GM23248 (cell line): ENCODE results near the gene CACNA1D. TPM values are rescaled to one million over a fixed set of nuclear protein-coding genes. Genes with fewer than 3 reads are reported as not detected.

ENCODE experiments used
- DNase-seq: peaks from one replicate; pipeline ENCODE4 v3.0.0-alpha.2; 2015
- H2AFZ ChIP-seq: fragments of 200-600 bp; sonication (generic); 2 replicates; pipeline ENCODE4 v1.6.1; 2016; ENCODE audit warnings: antibody characterized with exemption
- H3F3A ChIP-seq: fragments of 200-600 bp; sonication (generic); 2 replicates; pipeline ENCODE4 v1.6.1; 2016; ENCODE audit warnings: mild to moderate bottlenecking, antibody characterized with exemption, mixed run types; ENCODE audit not compliant: insufficient read depth
- H3K27ac ChIP-seq: fragments of 200-600 bp; sonication (generic); 2 replicates; pipeline ENCODE4 v1.5.1; 2016; ENCODE audit warnings: mild to moderate bottlenecking
- H3K27me3 ChIP-seq: fragments of 200-600 bp; sonication (generic); replicated peaks from 2 replicates; pipeline ENCODE4 v1.6.1; 2016; ENCODE audit warnings: mild to moderate bottlenecking; ENCODE audit not compliant: insufficient read depth
- H3K36me3 ChIP-seq: fragments of 200-600 bp; sonication (generic); 2 replicates; pipeline ENCODE4 v1.6.1; 2016; ENCODE audit warnings: low read depth, mild to moderate bottlenecking
- H3K4me1 ChIP-seq: fragments of 200-600 bp; sonication (generic); 2 replicates; pipeline ENCODE4 v1.6.1; 2016; ENCODE audit warnings: mild to moderate bottlenecking; ENCODE audit not compliant: insufficient read depth
- H3K4me2 ChIP-seq: fragments of 200-600 bp; sonication (generic); one replicate; pipeline ENCODE4 v1.6.1; 2016; ENCODE audit warnings: mild to moderate bottlenecking; ENCODE audit not compliant: unreplicated experiment
- H3K4me3 ChIP-seq: fragments of 200-600 bp; sonication (generic); 2 replicates; pipeline ENCODE4 v1.5.1; 2016; ENCODE audit warnings: mild to moderate bottlenecking
- H3K79me2 ChIP-seq: fragments of 200-600 bp; sonication (generic); 2 replicates; pipeline ENCODE4 v1.6.1; 2016; ENCODE audit warnings: mild to moderate bottlenecking; ENCODE audit not compliant: insufficient read depth
- H3K9ac ChIP-seq: fragments of 200-600 bp; sonication (generic); 2 replicates; pipeline ENCODE4 v1.6.1; 2016; ENCODE audit warnings: mild to moderate bottlenecking
- H3K9me2 ChIP-seq: fragments of 200-600 bp; sonication (generic); 2 replicates; pipeline ENCODE4 v1.6.1; 2016; ENCODE audit warnings: mixed run types, mild to moderate bottlenecking, moderate library complexity; ENCODE audit not compliant: insufficient read depth
- H3K9me3 ChIP-seq: fragments of 200-600 bp; sonication (generic); one replicate; pipeline ENCODE4 v1.6.1; 2017; ENCODE audit warnings: low read depth
- H4K20me1 ChIP-seq: fragments of 200-600 bp; sonication (generic); 2 replicates; pipeline ENCODE4 v1.6.0; 2016; ENCODE audit not compliant: insufficient read depth
- EZH2 ChIP-seq: fragments of 200-600 bp; sonication (generic); IDR thresholded peaks from 2 replicates; pipeline ENCODE4 v1.6.1; 2018; ENCODE audit warnings: antibody characterized with exemption, mild to moderate bottlenecking; ENCODE audit not compliant: insufficient read depth, poor library complexity, severe bottlenecking
- EZH2phosphoT487 ChIP-seq: fragments of 200-600 bp; sonication (generic); IDR thresholded peaks from 2 replicates; pipeline ENCODE4 v1.6.1; 2018; ENCODE audit warnings: antibody characterized with exemption, moderate library complexity, mild to moderate bottlenecking, low read depth; ENCODE audit not compliant: insufficient read depth
- WGBS, 2 experiments: methylation state at CpG; one replicate each; pipeline ENCODE4 v1.1.6; 2015 to 2017; ENCODE audit warnings: low lambda C conversion rate in 2 of 2, low coverage in 1 of 2; ENCODE audit errors: missing lambda C conversion rate in 2 of 2; 5-methylcytosine and 5-hydroxymethylcytosine counted together
- in situ Hi-C: fragments of 300-500 bp; cut with MboI; formaldehyde crosslinking; loops from 2 replicates; pipeline ENCODE4 v1.15.0; 2020
- polyA plus RNA-seq: library from polyadenylated mRNA; unstranded; fragments of >200 nt; fragmentation: Nextera tagmentation; extraction: Ambion mirVana; gene quantifications from 2 replicates; pipeline ENCODE4 v1.2.1, GENCODE V29; 2016
- total RNA-seq: library from RNA; depleted of rRNA; stranded (reverse); fragments of >200 nt; shearing (Covaris generic); gene quantifications from 2 replicates; pipeline ENCODE4 v1.2.3, GENCODE V29; 2014

Gene CACNA1D
- total and polyA plus RNA-seq, 2 experiments from 2014 or later: not detected

DNA sequence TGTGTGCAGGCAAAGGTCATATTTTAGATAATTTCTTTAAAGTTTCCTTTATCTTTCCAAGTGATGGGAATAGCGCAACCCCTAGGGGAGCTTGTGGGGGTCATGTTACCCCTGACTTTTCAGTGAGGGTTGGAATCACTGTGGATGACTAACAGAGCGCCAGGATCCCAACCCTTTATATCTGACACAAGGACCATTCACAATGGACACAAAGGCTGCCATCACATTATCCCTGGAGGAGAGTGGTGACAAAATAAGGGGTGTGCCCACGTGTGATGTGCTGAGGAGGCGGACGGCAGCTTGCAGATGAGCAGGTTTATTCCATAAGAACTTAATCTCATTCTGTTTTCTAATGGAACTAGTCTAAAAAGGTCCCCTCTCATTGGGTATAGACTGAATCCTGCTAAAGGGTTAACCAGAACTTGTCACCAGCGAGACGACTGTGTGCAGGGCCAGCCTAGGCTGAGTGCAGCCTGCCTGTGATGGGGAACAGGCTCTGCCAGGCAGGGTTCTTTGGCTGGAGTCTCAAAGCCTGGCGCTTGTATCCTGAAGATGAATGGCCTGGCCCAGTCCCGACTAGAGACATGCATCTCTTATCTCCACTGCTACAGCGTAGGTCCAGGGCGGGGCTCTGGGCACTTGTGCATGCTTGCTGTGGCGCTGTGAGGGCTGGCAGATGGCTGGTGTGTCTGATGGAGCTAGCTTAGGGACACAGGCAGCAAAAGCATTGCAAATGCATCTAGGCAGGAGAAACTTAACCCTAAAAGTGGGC lies 301.6 kb downstream of the CACNA1D start:
- no peaks in the 10 kb centered on the region for H3K9me3 ChIP-seq
- H3K9me2 ChIP-seq: no peaks in the 10 kb centered on the region
- DNase-seq: no peak
- H3K27me3 ChIP-seq: no peaks in the 10 kb centered on the region
- H4K20me1 ChIP-seq: no peaks in the 10 kb centered on the region
- no peaks in the 10 kb centered on the region for H3K36me3 ChIP-seq
- no peak overlapping the region for H3K4me2 ChIP-seq
- H3K27ac ChIP-seq: no peak overlapping the region
- no peak overlapping the region for H2AFZ ChIP-seq
- no peaks in the 10 kb centered on the region for H3K79me2 ChIP-seq
- H3K9ac ChIP-seq: no peak overlapping the region
- TF ChIP-seq EZH2phosphoT487: no peak
- no peak for TF ChIP-seq EZH2
- in situ Hi-C loops: no loop called here
- peaks cover 11% of the 10 kb centered on the region for H3K4me1 ChIP-seq
- 0 out of 2 replicates have a peak, but pooled peaks cover 7% of the 10 kb centered on the region for H3F3A ChIP-seq
- WGBS, 2 experiments: 57 to 60% methylated on average over 12 of the region's 12 CpGs
- H3K4me3 ChIP-seq: no peak overlapping the region

DNA sequence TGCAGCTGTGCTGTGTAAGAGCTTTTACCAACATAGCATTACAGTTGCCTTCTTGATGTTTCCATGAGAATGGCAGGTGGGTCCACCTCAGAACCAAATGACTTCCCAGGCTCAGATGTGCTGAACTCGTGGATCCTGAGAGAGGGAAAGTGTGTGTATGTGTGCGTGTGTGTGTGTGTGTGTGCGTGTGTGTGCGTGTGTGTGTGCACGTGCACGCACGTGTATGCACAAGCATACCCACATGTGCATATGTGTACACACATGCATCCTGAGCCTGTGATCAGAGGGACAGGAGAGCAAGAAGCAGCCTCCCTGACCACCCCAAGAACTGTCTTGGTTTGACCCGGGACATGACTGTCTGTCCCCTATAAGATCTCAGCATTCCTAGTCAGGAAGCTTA lies 303.7 kb downstream of the CACNA1D start:
- Histone ChIP-seq H3K36me3 (no peaks in the 10 kb centered on the region), H2AFZ (no peak overlapping the region), H3K27me3 (no peaks in the 10 kb centered on the region), H3K79me2 (no peaks in the 10 kb centered on the region), H3K4me1 (peaks cover 11% of the 10 kb centered on the region), H3K9me3 (no peaks in the 10 kb centered on the region), H3K4me3 (no peak overlapping the region), H4K20me1 (no peaks in the 10 kb centered on the region), H3K4me2 (no peak overlapping the region), H3K9me2 (no peaks in the 10 kb centered on the region), H3K27ac (no peak overlapping the region), H3F3A (0 out of 2 replicates have a peak, but pooled peaks cover 7% of the 10 kb centered on the region), H3K9ac (no peak overlapping the region)
- TF ChIP-seq EZH2: no peak
- TF ChIP-seq EZH2phosphoT487: no peak
- no peak for DNase-seq
- 72 to 77% methylated on average over 8 of the region's 8 CpGs for WGBS, 2 experiments
- in situ Hi-C loops: no loop called here

DNA sequence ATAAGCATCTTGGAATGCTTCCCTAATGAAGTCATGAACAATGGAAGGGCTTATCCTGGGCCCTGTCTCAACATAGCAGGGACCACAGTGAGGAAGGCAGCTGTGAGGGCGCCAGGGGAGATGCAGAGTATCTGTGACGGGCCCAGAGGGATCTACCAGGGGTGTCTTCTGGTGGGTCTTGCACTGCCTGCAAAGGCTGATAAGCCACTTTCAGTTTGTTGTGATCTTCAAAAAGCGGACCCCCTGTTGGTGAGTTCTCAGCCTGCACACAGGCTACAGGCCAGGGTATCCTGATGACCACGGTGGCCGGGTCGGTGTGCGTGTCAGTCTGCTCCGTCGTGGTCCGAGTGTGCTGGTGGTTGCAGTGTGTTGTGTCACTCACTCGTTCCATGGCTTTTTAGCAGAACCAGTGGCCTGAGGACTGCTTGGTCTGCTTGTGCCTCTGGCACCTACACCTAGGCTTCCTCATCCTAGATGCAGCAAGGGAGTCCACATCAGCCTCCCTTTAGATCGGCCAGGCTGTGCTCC lies 305.0 kb downstream of the CACNA1D start:
- peak; percentile 38 for DNase-seq
- no peaks in the 10 kb centered on the region for H3K9me3 ChIP-seq
- no peaks in the 10 kb centered on the region for H4K20me1 ChIP-seq
- in situ Hi-C loops: no loop called here
- TF ChIP-seq EZH2phosphoT487 (no peak), EZH2 (no peak)
- H3K4me1 ChIP-seq: peaks cover 14% of the 10 kb centered on the region
- no peak overlapping the region for H2AFZ ChIP-seq
- 0 out of 2 replicates have a peak, but pooled peaks cover 7% of the 10 kb centered on the region for H3F3A ChIP-seq
- no peak overlapping the region for H3K9ac ChIP-seq
- no peaks in the 10 kb centered on the region for H3K27me3 ChIP-seq
- no peak overlapping the region for H3K4me2 ChIP-seq
- no peak overlapping the region for H3K27ac ChIP-seq
- no peaks in the 10 kb centered on the region for H3K36me3 ChIP-seq
- no peak overlapping the region for H3K4me3 ChIP-seq
- H3K79me2 ChIP-seq: no peaks in the 10 kb centered on the region
- no peaks in the 10 kb centered on the region for H3K9me2 ChIP-seq
- 93 to 95% methylated on average over 12 of the region's 12 CpGs for WGBS, 2 experiments

DNA sequence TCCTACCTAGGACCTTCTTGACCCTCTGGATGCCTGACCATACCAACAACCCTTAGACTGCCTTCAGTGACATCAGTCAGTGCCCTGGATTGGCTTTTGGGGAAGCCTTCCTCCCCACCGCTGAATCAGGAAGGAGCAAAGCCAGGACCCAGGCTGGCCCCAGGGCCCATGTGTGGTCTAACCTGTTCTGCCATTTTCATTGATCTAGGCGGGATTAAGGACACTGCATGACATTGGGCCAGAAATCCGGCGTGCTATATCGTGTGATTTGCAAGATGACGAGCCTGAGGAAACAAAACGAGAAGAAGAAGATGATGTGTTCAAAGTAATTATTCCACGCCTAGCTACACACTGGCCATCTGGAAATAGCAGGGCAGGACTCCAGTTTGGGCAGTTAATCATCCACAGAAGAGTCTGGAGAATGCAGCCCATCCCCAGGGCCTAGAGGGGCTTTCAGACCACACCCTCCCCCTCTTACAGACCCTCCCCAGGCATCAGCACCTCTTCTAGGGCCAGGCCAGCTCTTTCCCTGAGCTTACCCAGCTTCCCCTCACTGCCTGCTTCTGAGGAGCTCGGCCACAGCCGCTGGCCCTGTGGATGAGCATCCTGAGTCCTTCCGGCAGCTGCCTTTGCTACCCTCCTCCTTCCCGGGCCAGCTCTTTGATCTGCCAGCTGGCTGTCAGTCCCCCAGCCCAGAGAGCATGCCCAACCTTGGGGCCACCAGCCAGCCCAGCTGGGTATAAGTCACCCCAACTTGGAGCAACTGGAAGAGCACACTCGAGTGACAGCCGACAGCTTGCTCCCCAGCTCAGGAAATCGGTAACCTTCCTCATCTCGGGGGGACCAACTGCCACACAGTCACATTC lies 305.9 kb downstream of the CACNA1D start:
- no peak overlapping the region for H3K27ac ChIP-seq
- no peak for DNase-seq
- no peaks in the 10 kb centered on the region for H3K9me2 ChIP-seq
- H3K36me3 ChIP-seq: no peaks in the 10 kb centered on the region
- H3K79me2 ChIP-seq: no peaks in the 10 kb centered on the region
- no peaks in the 10 kb centered on the region for H3K27me3 ChIP-seq
- 0 out of 2 replicates have a peak, but pooled peaks cover 7% of the 10 kb centered on the region for H3F3A ChIP-seq
- no peaks in the 10 kb centered on the region for H4K20me1 ChIP-seq
- H3K9ac ChIP-seq: no peak overlapping the region
- H3K4me1 ChIP-seq: peaks cover 15% of the 10 kb centered on the region
- no peak overlapping the region for H3K4me2 ChIP-seq
- TF ChIP-seq EZH2 (no peak), EZH2phosphoT487 (no peak)
- in situ Hi-C loops: no loop called here
- 60 to 67% methylated on average over 16 of the region's 16 CpGs for WGBS, 2 experiments
- no peaks in the 10 kb centered on the region for H3K9me3 ChIP-seq
- H2AFZ ChIP-seq: no peak overlapping the region
- H3K4me3 ChIP-seq: no peak overlapping the region
